ENCODE results near the gene CXCR3. TPM values are rescaled to one million over a fixed set of nuclear protein-coding genes. Genes with fewer than 3 reads are reported as not detected.

The CXCR3 gene
- polyA plus RNA-seq, 1 donor (not counting 4 experiments of a cell fraction or from before 2014, with no cell fraction given), result not detected

Other genes starting within 250 kb of the CXCR3 start
- gene OGT, start 85.4 kb downstream of the CXCR3 start, polyA plus RNA-seq, result 58.7 to 155 TPM (median 136 TPM) in 3 replicates
- 0.46 to 1.2 TPM (median 1.0 TPM) in 3 replicates for gene GCNA, start 40.1 kb downstream of the CXCR3 start, polyA plus RNA-seq
- not detected in 3 replicates for gene CXorf49, start 99.8 kb upstream of the CXCR3 start, polyA plus RNA-seq
- not detected in 3 replicates for gene CXorf49B, start 144.8 kb upstream of the CXCR3 start, polyA plus RNA-seq

Data from keratinocyte (primary cell).